Measurements from ENCODE around the gene C2CD2.

C2CD2 gene

DNA sequence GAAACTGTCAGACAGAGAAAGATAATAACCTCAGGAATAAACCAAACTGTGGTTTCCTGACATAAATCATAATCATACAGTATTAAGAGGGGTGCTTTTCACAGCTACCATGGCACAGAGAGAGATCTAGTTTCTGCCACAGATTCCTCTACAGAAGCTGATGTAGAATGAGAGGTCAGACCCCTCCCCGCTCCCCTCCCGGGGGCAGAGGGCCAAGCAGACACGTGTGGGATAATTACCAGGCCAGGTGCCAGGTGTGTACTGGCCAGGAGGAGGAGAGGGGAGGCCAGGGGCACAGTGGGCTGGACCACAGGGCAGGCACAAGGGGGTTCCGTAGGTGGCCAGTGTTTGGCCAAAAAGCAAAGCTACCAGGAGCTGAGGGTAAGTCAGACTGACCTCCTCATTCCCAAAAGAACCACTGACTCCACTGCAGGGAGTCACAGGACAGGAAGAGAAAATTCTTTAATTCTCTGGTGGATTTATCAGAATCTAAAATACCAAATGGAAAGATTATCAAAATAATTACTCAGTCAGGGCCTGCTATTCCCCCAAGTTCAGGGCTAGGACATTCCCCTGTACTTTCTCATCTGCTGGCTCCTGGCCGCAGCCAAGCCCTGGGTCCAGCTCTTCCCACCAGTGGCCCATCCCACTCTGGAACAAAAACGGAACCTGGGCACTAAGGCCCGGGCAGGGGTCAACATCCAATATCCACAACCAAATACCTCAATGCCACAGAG, 30.0 kb downstream of the C2CD2 start:
- DNase-seq (ENCODE audit: low read depth) = peak; percentile 56
- TF ChIP-seq, protein P1, sequence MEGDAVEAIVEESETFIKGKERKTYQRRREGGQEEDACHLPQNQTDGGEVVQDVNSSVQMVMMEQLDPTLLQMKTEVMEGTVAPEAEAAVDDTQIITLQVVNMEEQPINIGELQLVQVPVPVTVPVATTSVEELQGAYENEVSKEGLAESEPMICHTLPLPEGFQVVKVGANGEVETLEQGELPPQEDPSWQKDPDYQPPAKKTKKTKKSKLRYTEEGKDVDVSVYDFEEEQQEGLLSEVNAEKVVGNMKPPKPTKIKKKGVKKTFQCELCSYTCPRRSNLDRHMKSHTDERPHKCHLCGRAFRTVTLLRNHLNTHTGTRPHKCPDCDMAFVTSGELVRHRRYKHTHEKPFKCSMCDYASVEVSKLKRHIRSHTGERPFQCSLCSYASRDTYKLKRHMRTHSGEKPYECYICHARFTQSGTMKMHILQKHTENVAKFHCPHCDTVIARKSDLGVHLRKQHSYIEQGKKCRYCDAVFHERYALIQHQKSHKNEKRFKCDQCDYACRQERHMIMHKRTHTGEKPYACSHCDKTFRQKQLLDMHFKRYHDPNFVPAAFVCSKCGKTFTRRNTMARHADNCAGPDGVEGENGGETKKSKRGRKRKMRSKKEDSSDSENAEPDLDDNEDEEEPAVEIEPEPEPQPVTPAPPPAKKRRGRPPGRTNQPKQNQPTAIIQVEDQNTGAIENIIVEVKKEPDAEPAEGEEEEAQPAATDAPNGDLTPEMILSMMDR (conservative IDR thresholded peaks at IDR 0.05; ENCODE audit: low read length) = no peak
- no peak overlapping the region for H3K4me3 ChIP-seq (ENCODE audit: low read length)

DNA sequence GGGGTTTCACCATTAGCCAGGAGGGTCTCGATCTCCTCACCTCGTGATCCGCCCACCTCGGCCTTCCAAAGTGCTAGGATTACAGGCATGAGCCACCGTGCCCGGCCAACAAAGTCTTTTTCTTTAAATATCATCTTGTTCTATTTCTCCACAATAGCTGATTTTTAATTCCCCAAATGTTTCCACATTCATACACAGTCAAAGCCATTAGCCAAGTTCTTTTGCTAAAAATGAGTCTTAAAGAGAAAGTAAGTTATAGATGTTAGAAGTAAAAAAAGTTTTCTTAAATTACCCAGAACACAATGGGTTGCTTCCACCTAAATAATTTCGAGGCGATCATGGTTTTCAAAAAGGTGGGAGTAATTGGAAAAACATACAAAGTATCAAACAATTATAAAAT, 30.6 kb downstream of the C2CD2 start:
- TF ChIP-seq, protein P1 (conservative IDR thresholded peaks at IDR 0.05; ENCODE audit: low read length) = no peak

DNA sequence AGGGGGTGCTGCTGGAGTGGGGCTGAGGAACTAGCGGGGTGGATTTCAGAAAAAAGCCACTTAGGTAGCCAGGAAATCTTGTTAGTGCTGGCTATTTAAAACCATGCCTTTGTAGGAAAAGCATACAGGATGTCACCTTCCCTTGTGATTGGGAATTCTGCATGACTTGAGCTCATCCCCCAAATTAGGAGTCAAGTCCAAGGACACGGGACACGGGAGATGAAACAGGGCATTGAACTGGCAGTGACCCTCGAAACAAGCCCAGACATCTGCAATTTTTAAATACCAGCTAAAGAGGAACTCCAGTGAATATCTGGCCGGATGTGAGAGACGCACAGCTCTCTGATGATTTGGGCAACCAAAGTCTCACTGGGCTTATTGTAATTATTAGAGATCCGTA, 32.8 kb downstream of the C2CD2 start:
- H3K4me3 ChIP-seq (ENCODE audit: low read length) = no peak overlapping the region
- TF ChIP-seq, protein P1 (conservative IDR thresholded peaks at IDR 0.05; ENCODE audit: low read length) = no peak

More for the DNA sequence above, 30.6 kb downstream of the C2CD2 start:
- no peak for DNase-seq (ENCODE audit: low read depth)
- H3K4me3 ChIP-seq (ENCODE audit: low read length) = no peak overlapping the region

DNA sequence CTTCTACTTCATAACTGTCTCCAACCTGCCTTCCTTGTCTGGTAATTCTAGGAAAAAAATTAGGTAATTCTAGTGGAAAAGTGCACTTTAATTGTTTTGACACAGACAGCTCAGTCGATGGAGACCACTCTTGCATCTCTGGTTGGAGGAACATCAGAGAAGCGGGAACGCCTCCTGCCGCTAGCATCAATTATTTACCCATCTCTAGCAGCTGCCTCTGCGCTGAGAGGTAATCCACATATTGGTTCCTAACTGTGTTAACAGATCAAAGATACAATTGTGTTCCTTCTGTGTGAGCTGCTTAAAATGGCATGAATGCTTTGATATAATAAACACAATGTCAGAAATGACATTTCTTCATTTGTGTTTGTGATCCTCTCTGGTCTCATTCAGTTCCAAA, 33.3 kb downstream of the C2CD2 start:
- DNase-seq (ENCODE audit: low read depth) = no peak
- TF ChIP-seq, protein P1 (conservative IDR thresholded peaks at IDR 0.05; ENCODE audit: low read length) = no peak
- H3K4me3 ChIP-seq (ENCODE audit: low read length) = no peak overlapping the region

More for the DNA sequence above, 32.8 kb downstream of the C2CD2 start:
- DNase-seq (ENCODE audit: low read depth) = no peak

DNA sequence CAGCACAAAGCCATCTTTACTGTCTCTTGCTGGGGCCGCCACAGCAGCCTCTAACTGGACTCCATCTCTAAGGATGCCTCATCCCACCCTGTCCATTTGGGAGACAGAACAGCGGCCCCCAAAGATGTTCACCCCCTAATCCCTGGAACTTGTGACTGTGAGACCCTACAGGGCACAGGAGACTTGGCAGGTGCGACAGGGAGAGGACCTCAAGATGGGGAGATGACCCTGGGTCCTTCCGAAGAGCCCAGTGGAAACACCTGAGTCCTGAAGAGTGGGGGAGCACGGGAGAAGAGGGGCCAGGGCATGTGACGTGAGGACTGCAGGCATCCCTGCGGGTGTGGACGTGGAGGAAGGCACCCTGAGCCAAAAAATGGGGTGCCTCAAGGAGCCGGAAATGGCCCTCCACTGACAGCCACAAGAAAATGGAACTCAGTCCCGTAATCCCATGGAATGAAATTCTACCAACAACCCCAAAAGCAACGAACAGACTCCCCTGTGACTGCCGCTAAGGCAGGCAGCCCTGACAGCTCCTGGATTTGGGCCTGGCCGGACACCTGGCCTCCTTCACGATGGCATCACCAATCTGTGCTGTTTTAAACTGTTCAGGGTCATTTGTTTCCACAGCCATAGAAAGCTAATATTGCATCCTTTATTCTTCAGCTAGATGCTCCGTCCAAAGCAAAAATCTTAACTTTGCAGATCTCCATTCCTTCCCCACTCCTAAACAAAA, 34.0 kb downstream of the C2CD2 start:
- TF ChIP-seq, protein P1 (conservative IDR thresholded peaks at IDR 0.05; ENCODE audit: low read length) = no peak
- DNase-seq (ENCODE audit: low read depth) = no peak
- H3K4me3 ChIP-seq (ENCODE audit: low read length) = no peak overlapping the region

DNA sequence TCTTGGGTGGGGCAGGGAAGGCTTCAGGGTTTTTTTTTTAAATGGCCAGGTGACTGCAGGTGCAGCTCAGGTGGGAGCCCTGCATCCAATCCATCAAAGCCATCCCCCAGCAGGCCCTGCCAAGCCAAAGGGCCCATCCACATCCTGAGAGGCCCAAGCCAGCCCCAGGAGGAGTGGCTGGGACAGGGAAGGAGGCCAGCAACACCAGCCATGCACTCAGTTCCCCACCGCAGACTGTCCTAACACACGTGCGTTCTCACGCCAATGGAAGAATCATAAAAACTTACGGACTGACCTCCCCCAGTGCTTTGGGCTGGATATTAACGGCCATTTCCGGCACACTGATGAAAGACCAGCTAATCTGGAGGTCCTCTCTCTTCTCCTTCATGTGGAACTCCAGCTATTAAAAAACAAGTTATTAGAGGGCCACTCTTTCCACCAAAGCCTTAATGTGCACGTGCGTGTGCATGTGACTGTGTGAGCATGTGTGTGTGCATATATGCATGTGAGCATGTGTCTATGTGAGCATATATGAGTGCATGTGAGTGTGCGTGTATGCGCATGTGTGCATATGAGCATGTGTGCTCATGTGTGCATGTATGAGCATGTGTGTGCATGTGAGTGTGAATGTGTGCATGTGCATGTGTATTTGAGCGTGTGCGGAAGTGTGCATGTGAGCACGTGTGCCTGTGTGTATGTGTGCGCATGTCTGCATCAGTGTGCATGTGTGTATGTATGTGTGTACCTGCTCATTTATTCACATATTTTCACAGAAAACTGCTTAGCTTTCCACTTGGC, 35.1 kb downstream of the C2CD2 start:
- no peak overlapping the region for H3K4me3 ChIP-seq (ENCODE audit: low read length)
- no peak for DNase-seq (ENCODE audit: low read depth)
- TF ChIP-seq, protein P1 (conservative IDR thresholded peaks at IDR 0.05; ENCODE audit: low read length) = no peak

All from AG10803 (cell line).